C4-2B (cell line): ENCODE measurements around the gene KLK13.

Experiments used
- H3K27ac ChIP-seq: fragments of 450-650 bp; 2 replicates; pipeline ENCODE4 v1.5.1; 2017
- ZFX ChIP-seq: fragments of 450-650 bp; IDR thresholded peaks from 2 replicates; pipeline ENCODE4 v1.6.1; 2017
- TF ChIP-seq, protein P1 (sequence below): fragments of 450-650 bp; conservative IDR thresholded peaks from 2 replicates; pipeline ENCODE4 v1.5.1; 2017; ENCODE audit warnings: mild to moderate bottlenecking

KLK13 gene

DNA sequence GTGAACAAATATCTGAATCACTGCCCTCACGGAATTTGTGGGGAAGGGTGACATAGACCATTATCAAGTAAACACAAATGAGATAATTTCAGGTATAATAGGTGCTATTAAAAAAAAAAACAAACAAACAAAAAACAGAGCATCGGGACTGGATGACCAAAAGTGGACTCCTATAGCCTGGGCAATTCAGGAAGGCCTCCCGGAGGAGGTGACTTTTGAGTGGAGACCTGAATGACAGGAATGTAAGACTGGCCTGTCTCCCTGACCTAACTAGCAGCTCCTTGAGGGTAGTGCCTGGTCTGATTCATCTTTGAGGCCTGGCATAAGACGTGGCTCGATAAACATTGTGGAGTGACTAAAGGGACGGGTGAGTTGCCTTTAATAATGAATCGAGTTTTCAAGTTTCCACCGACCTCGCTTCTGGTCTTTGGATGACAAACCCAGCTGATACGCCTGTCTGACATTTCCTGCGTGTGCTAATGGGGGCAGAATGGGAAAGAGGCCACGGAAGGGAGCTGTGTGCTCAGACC lies 52.2 kb downstream of the KLK13 start:
- H3K27ac ChIP-seq: no peak overlapping the region
- TF ChIP-seq ZFX: no peak
- TF ChIP-seq, protein P1, sequence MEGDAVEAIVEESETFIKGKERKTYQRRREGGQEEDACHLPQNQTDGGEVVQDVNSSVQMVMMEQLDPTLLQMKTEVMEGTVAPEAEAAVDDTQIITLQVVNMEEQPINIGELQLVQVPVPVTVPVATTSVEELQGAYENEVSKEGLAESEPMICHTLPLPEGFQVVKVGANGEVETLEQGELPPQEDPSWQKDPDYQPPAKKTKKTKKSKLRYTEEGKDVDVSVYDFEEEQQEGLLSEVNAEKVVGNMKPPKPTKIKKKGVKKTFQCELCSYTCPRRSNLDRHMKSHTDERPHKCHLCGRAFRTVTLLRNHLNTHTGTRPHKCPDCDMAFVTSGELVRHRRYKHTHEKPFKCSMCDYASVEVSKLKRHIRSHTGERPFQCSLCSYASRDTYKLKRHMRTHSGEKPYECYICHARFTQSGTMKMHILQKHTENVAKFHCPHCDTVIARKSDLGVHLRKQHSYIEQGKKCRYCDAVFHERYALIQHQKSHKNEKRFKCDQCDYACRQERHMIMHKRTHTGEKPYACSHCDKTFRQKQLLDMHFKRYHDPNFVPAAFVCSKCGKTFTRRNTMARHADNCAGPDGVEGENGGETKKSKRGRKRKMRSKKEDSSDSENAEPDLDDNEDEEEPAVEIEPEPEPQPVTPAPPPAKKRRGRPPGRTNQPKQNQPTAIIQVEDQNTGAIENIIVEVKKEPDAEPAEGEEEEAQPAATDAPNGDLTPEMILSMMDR: no peak

- no peak overlapping the region for H3K27ac ChIP-seq
- TF ChIP-seq ZFX: no peak
Observed at GRCh38 chr19:51010066-51010795, 54.7 kb downstream of the KLK13 start.

- no peak overlapping the region for H3K27ac ChIP-seq
- TF ChIP-seq ZFX: no peak
- TF ChIP-seq, protein P1: no peak
Observed at GRCh38 chr19:51009061-51009891, 55.6 kb downstream of the KLK13 start.

DNA sequence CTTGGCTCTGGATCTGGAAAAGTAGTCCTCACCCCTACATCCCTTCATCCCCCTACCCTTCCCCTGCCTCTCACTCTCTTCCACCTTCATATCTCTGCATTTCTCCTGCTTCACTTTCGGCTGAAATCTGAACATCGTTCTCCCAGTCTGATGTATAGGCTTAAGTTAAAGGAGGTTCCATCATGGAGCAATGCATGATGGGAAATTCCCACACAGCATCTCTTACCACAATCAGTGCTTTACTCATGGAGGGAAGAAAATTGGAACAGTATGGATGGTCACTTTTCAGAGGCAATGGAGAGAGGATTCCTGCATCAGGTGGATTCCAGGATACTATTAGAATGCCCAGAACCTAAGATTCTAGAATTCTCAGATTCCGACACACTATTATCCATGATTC lies 57.4 kb downstream of the KLK13 start:
- no peak overlapping the region for H3K27ac ChIP-seq
- TF ChIP-seq, protein P1: no peak
- TF ChIP-seq ZFX: no peak

DNA sequence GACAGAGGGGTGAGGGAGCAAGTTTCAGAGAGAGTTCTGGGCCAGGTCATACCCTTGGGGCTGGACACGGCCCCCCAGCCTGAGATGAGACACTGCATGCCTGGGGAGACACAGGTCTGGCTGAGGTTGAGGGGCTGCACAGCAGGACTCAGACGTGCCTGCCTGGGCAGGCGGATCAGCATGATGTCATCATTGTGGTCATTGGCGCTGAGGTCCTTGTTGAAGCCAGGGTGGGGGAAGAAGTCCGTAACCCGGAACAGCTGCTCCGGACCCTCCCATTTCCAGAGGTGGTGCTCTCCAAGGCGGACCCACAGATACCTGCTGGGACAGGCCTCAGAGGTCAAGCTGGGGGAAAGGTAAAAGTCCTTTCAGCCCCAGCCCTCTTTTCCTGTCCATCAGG lies 58.5 kb downstream of the KLK13 start:
- TF ChIP-seq, protein P1: no peak
- TF ChIP-seq ZFX: no peak
- H3K27ac ChIP-seq: no peak overlapping the region
